GM12865 (cell line): Measurements from ENCODE around the gene GNB5.

ENCODE experiments used
- DNase-seq: peaks from one replicate; pipeline ENCODE4 v3.0.0; 2010; ENCODE audit warnings: low read depth
- H3K4me3 ChIP-seq: 2 replicates; pipeline ENCODE4 v1.5.1; 2011; ENCODE audit warnings: mild to moderate bottlenecking, low read depth, low read length, control low read depth
- CTCF ChIP-seq: IDR thresholded peaks from 2 replicates; pipeline ENCODE4 v1.5.1; 2011; ENCODE audit warnings: low read length, control low read depth, low read depth, inconsistent platforms; ENCODE audit not compliant: insufficient read depth; ENCODE audit errors: missing control alignments

The GNB5 gene

GRCh38 chr15:52076889-52077781, 114.1 kb downstream of the GNB5 start:
- peak; percentile 72 for DNase-seq
- TF ChIP-seq CTCF, result no peak
- no peak overlapping the region for H3K4me3 ChIP-seq

- H3K4me3 ChIP-seq, result no peak overlapping the region
- TF ChIP-seq CTCF, result no peak
- DNase-seq, result no peak
These were observed 119.6 kb downstream of the GNB5 start for GRCh38 chr15:52071570-52071969.

DNA sequence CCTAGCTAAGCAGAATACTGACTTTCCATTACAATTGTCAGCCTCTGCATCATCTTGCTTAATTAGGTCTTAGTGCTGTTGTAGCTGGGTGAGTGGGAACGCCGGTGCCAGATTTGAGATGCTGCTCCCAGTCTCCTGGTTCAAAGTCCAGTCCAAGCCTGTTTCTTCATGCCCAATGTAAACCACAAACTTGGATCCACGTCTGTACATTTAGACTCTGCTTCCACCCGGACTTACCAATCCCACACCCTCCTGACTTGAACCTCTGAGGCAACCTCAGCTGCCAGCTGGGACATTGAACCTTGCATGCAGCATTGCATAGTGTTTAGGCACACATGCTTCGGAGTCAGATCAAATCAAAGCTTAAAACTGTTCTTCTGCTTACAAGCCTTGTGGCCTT, 121.6 kb downstream of the GNB5 start:
- no peak overlapping the region for H3K4me3 ChIP-seq
- DNase-seq, result no peak
- TF ChIP-seq CTCF, result no peak

GRCh38 chr15:52068004-52068615, 123.1 kb downstream of the GNB5 start:
- no peak overlapping the region for H3K4me3 ChIP-seq
- no peak for DNase-seq
- no peak for TF ChIP-seq CTCF

GRCh38 chr15:52067545-52067926, 123.7 kb downstream of the GNB5 start:
- H3K4me3 ChIP-seq, result no peak overlapping the region
- TF ChIP-seq CTCF, result no peak
- DNase-seq, result no peak

DNA sequence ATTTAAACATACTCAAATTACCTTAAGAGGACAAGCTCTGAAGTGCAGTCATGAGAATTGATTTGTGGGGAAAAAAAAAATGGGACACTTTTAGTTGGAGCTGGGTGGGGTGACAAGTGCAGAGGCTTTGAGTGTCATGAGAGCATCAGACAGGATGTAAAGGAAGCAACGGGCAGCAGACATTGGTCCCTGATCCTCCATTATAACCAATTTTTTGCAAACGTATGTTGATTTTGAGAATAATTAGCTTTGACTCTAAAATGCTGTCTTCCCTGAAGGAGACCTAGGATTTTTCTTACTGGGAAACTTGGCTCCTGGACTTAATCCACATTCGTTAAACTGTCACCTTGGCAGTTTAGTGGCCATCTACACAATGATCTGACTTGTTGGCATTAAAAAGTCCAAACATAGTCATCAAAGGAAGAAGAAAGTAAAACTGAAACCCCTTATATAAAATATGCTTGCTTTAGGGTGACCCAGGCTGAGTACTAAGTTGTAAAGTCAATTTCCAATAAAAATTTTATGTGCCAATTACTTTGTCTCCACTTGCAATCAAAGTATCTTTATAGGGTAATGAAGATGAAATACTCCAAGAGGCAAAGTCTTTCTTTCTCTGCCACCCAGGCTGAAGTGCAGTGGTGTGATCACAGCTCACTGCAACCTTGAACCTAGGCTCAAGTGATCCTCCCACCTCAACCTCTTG, 124.2 kb downstream of the GNB5 start:
- no peak for DNase-seq
- H3K4me3 ChIP-seq, result no peak overlapping the region
- TF ChIP-seq CTCF, result no peak
